ENCODE measurements around the gene DNAJB6.

DNA sequence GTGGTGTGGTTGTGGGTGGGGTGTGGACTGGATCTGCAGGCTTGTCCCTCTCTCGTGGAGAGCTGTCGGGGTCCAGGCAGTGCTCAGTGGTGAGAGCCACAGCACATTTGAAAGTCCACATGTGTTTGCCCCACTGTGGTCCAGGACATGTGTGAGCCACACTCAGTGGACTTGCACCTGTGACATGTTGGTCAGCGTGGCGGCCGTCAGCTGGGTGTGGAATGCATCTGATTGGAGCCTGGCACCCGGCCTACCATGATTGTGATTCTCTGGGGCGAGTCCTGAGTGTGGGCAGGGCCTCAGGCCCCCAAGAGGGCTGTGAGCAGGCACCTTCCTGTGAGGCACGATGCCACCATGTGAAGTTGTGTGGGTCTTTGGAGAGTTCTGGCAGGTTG lies 77.9 kb downstream of the DNAJB6 start:
- TF ChIP-seq, protein P1, sequence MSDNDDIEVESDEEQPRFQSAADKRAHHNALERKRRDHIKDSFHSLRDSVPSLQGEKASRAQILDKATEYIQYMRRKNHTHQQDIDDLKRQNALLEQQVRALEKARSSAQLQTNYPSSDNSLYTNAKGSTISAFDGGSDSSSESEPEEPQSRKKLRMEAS (IDR thresholded peaks at IDR 0.05; ENCODE audit: insufficient read depth, insufficient read length): no peak
- TF ChIP-seq POLR2A (IDR thresholded peaks at IDR 0.05; ENCODE audit: low read depth, low read length) (no peak), POLR2AphosphoS5 (IDR thresholded peaks at IDR 0.05; ENCODE audit: insufficient read depth, low read depth, low read length) (no peak)
- TF ChIP-seq, protein P2, sequence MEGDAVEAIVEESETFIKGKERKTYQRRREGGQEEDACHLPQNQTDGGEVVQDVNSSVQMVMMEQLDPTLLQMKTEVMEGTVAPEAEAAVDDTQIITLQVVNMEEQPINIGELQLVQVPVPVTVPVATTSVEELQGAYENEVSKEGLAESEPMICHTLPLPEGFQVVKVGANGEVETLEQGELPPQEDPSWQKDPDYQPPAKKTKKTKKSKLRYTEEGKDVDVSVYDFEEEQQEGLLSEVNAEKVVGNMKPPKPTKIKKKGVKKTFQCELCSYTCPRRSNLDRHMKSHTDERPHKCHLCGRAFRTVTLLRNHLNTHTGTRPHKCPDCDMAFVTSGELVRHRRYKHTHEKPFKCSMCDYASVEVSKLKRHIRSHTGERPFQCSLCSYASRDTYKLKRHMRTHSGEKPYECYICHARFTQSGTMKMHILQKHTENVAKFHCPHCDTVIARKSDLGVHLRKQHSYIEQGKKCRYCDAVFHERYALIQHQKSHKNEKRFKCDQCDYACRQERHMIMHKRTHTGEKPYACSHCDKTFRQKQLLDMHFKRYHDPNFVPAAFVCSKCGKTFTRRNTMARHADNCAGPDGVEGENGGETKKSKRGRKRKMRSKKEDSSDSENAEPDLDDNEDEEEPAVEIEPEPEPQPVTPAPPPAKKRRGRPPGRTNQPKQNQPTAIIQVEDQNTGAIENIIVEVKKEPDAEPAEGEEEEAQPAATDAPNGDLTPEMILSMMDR (IDR thresholded peaks at IDR 0.05; ENCODE audit: extremely low read depth in 1 of 2, insufficient read depth in 1 of 2, low read depth in 1 of 2, low read length in 2 of 2): no peak
